HEK293 (cell line): ENCODE data around the gene HOXC5.

Source experiments
- BCL11B ChIP-seq: fragments of 450-650 bp; formaldehyde crosslinking; IDR thresholded peaks from 2 replicates; pipeline ENCODE4 v1.5.1; 2016; ENCODE audit warnings: low read depth, missing biosample characterization, missing genetic modification characterization
- EGR2 ChIP-seq: fragments of 450-650 bp; formaldehyde crosslinking; IDR thresholded peaks from 2 replicates; pipeline ENCODE4 v1.5.1; 2016; ENCODE audit warnings: low read depth, missing biosample characterization, missing genetic modification characterization
- GLI2 ChIP-seq: fragments of 450-650 bp; formaldehyde crosslinking; IDR thresholded peaks from 2 replicates; pipeline ENCODE4; 2017; ENCODE audit warnings: missing biosample characterization, missing genetic modification characterization, low read depth, borderline replicate concordance
- HOXA7 ChIP-seq: sonication (generic); formaldehyde crosslinking; IDR thresholded peaks from 2 replicates; pipeline ENCODE4 v1.8.1; 2022; ENCODE audit warnings: missing genetic modification reagents, borderline replicate concordance
- KLF1 ChIP-seq: fragments of 450-650 bp; formaldehyde crosslinking; IDR thresholded peaks from 2 replicates; pipeline ENCODE4 v1.5.1; 2016; ENCODE audit warnings: missing biosample characterization, missing genetic modification characterization
- MEIS1 ChIP-seq: sonication (generic); formaldehyde crosslinking; IDR thresholded peaks from 2 replicates; pipeline ENCODE4 v1.8.1; 2022; ENCODE audit warnings: missing genetic modification reagents, mild to moderate bottlenecking, borderline replicate concordance
- SP2 ChIP-seq: fragments of 450-650 bp; formaldehyde crosslinking; IDR thresholded peaks from 2 replicates; pipeline ENCODE4 v1.5.1; 2016; ENCODE audit warnings: missing biosample characterization, missing genetic modification characterization
- TCF7L2 ChIP-seq: IDR thresholded peaks from 2 replicates; pipeline ENCODE4 v1.6.1; 2011; ENCODE audit warnings: low read depth, mild to moderate bottlenecking, inconsistent platforms, low read length, moderate library complexity, borderline replicate concordance
- ZBTB21 ChIP-seq: fragments of 450-650 bp; formaldehyde crosslinking; IDR thresholded peaks from 2 replicates; pipeline ENCODE4 v1.5.1; 2017; ENCODE audit warnings: missing biosample characterization, missing genetic modification characterization
- ZEB2 ChIP-seq: fragments of 450-650 bp; formaldehyde crosslinking; IDR thresholded peaks from 2 replicates; pipeline ENCODE4 v1.5.1; 2016; ENCODE audit warnings: missing biosample characterization, missing genetic modification characterization
- ZNF114 ChIP-seq: fragments of 450-650 bp; formaldehyde crosslinking; IDR thresholded peaks from 2 replicates; pipeline ENCODE4 v1.5.0; 2017; ENCODE audit warnings: missing biosample characterization, missing genetic modification characterization
- ZNF140 ChIP-seq: fragments of 450-650 bp; formaldehyde crosslinking; IDR thresholded peaks from 2 replicates; pipeline ENCODE4 v1.5.1; 2016; ENCODE audit warnings: missing biosample characterization, missing genetic modification characterization
- ZNF18 ChIP-seq: fragments of 450-650 bp; formaldehyde crosslinking; IDR thresholded peaks from 2 replicates; pipeline ENCODE4 v1.5.1; 2016; ENCODE audit warnings: missing biosample characterization, missing genetic modification characterization
- ZNF24 ChIP-seq: fragments of 450-650 bp; formaldehyde crosslinking; IDR thresholded peaks from 2 replicates; pipeline ENCODE4 v1.5.1; 2016; ENCODE audit warnings: missing biosample characterization, missing genetic modification characterization
- ZNF274 ChIP-seq, 2 experiments: fragments of 200-500 bp in 1 of 2; fragments of 450-650 bp in 1 of 2; sonication (Bioruptor generic) in 1 of 2; formaldehyde crosslinking in 1 of 2; IDR thresholded peaks; 2 replicates each; pipeline versions ENCODE4 v1.5.1 to v1.6.1; 2014 to 2016; ENCODE audit warnings: borderline replicate concordance in 1 of 2, inconsistent platforms in 1 of 2, low read length in 1 of 2, missing biosample characterization in 1 of 2, missing genetic modification characterization in 1 of 2
- ZNF280D ChIP-seq: fragments of 450-650 bp; formaldehyde crosslinking; IDR thresholded peaks from 2 replicates; pipeline ENCODE4 v1.5.1; 2016; ENCODE audit warnings: missing biosample characterization, missing genetic modification characterization
- ZNF292 ChIP-seq: fragments of 450-650 bp; formaldehyde crosslinking; IDR thresholded peaks from 2 replicates; pipeline ENCODE4 v1.5.1; 2016; ENCODE audit warnings: low read depth, missing biosample characterization, missing genetic modification characterization, borderline replicate concordance
- ZNF311 ChIP-seq: fragments of 450-650 bp; formaldehyde crosslinking; IDR thresholded peaks from 2 replicates; pipeline ENCODE4 v1.5.1; 2017; ENCODE audit warnings: missing biosample characterization, missing genetic modification characterization, borderline replicate concordance
- ZNF398 ChIP-seq: fragments of 450-650 bp; formaldehyde crosslinking; IDR thresholded peaks from 2 replicates; pipeline ENCODE4 v1.5.1; 2017; ENCODE audit warnings: missing biosample characterization, missing genetic modification characterization
- ZNF501 ChIP-seq: fragments of 450-650 bp; formaldehyde crosslinking; IDR thresholded peaks from 2 replicates; pipeline ENCODE4 v1.5.1; 2016; ENCODE audit warnings: missing biosample characterization, missing genetic modification characterization
- ZNF513 ChIP-seq: fragments of 450-650 bp; IDR thresholded peaks from 2 replicates; pipeline ENCODE4 v1.5.1; 2018; ENCODE audit warnings: missing biosample characterization, missing genetic modification characterization
- ZNF514 ChIP-seq: fragments of 450-650 bp; formaldehyde crosslinking; IDR thresholded peaks from 2 replicates; pipeline ENCODE4 v1.5.1; 2016; ENCODE audit warnings: missing biosample characterization, missing genetic modification characterization
- ZNF548 ChIP-seq: fragments of 450-650 bp; formaldehyde crosslinking; IDR thresholded peaks from 2 replicates; pipeline ENCODE4 v1.5.1; 2016; ENCODE audit warnings: missing biosample characterization, missing genetic modification characterization
- ZNF558 ChIP-seq: fragments of 450-650 bp; formaldehyde crosslinking; IDR thresholded peaks from 2 replicates; pipeline ENCODE4 v1.5.1; 2016; ENCODE audit warnings: missing biosample characterization, missing genetic modification characterization
- ZNF596 ChIP-seq: fragments of 450-650 bp; IDR thresholded peaks from 2 replicates; pipeline ENCODE4 v1.5.0; 2018; ENCODE audit warnings: missing biosample characterization, mild to moderate bottlenecking, missing genetic modification characterization, moderate library complexity
- ZNF639 ChIP-seq: fragments of 450-650 bp; formaldehyde crosslinking; IDR thresholded peaks from 2 replicates; pipeline ENCODE4 v1.5.1; 2016; ENCODE audit warnings: missing biosample characterization, missing genetic modification characterization
- ZNF654 ChIP-seq: fragments of 450-650 bp; formaldehyde crosslinking; IDR thresholded peaks from 2 replicates; pipeline ENCODE4 v1.5.1; 2016; ENCODE audit warnings: low read depth, missing biosample characterization, missing genetic modification characterization
- ZNF76 ChIP-seq: fragments of 450-650 bp; formaldehyde crosslinking; IDR thresholded peaks from 2 replicates; pipeline ENCODE4; 2016; ENCODE audit warnings: low read depth, missing biosample characterization, missing genetic modification characterization, borderline replicate concordance
- ZNF776 ChIP-seq: fragments of 450-650 bp; formaldehyde crosslinking; IDR thresholded peaks from 2 replicates; pipeline ENCODE4 v1.5.0; 2017; ENCODE audit warnings: missing biosample characterization, missing genetic modification characterization, borderline replicate concordance
- ZNF785 ChIP-seq: fragments of 450-650 bp; formaldehyde crosslinking; IDR thresholded peaks from 2 replicates; pipeline ENCODE4 v1.5.1; 2016; ENCODE audit warnings: missing biosample characterization, missing genetic modification characterization
- ZXDB ChIP-seq: fragments of 450-650 bp; formaldehyde crosslinking; IDR thresholded peaks from 2 replicates; pipeline ENCODE4 v1.5.1; 2016; ENCODE audit warnings: missing biosample characterization, missing genetic modification characterization

HOXC5 gene

GRCh38 chr12:54010972-54011664 is 21.7 kb upstream of the HOXC5 start (continued):
- TF ChIP-seq ZNF292 (tag by site-specific recombination) = no peak
- TF ChIP-seq KLF1 = no peak
- TF ChIP-seq ZNF398 (tag by site-specific recombination) = peak; percentile 94
- TF ChIP-seq ZNF114 (tag by site-specific recombination) = no peak
- TF ChIP-seq ZNF513 = peak; percentile 86
- TF ChIP-seq ZNF280D (tag by site-specific recombination) = no peak
- 0 out of 2 replicates have a peak, but pooled peaks have one; percentile 5 for TF ChIP-seq ZNF654 (tag by site-specific recombination)
- TF ChIP-seq ZNF501 (tag by site-specific recombination) = no peak
- no peak; the same call in 1 of the 2 replicates for TF ChIP-seq GLI2 (tag by site-specific recombination)
- TF ChIP-seq ZNF596 (tag by site-specific recombination) = peak; percentile 79
- peak; percentile 83; the same call in 1 of the 2 replicates for TF ChIP-seq BCL11B (tag by site-specific recombination)
- TF ChIP-seq ZNF558 = no peak
- peak; percentile 45; the same call in 1 of the 2 replicates for TF ChIP-seq ZEB2 (tag by site-specific recombination)
- TF ChIP-seq ZBTB21 (tag by site-specific recombination) = no peak
- TF ChIP-seq ZNF18 (tag by site-specific recombination) = peak; percentile 57; the same call in 1 of the 2 replicates
- no peak for TF ChIP-seq ZNF140
- TF ChIP-seq ZXDB (tag by site-specific recombination) = peak; percentile 25
- TF ChIP-seq ZNF776 = no peak
- no peak for TF ChIP-seq ZNF514 (tag by site-specific recombination)
- TF ChIP-seq ZNF639 (tag by site-specific recombination) = 0 out of 2 replicates have a peak, but pooled peaks have one; percentile 20
- no peak for TF ChIP-seq ZNF548
- TF ChIP-seq MEIS1 = no peak
- TF ChIP-seq ZNF274 (IDR thresholded peaks at IDR 0.05; ENCODE audit: low read length) = no peak
- TF ChIP-seq ZNF274 (tag by site-specific recombination; IDR thresholded peaks at IDR 0.05; ENCODE audit: borderline replicate concordance) = no peak
- no peak for TF ChIP-seq ZNF311 (tag by site-specific recombination)
- TF ChIP-seq SP2 = no peak
- no peak for TF ChIP-seq ZNF76 (tag by site-specific recombination)
- peak; percentile 81 for TF ChIP-seq TCF7L2
- TF ChIP-seq ZNF24 (tag by site-specific recombination) = no peak
- TF ChIP-seq HOXA7 (CRISPR knock-in tag) = no peak
- no peak for TF ChIP-seq EGR2 (tag by site-specific recombination)
- no peak for TF ChIP-seq ZNF785 (tag by site-specific recombination)
